ENCODE measurements around the gene JAZF1.
A peak's percentile ranks its signal among the peaks of the same experiment; 100 is the strongest.

Gene JAZF1

GRCh38 chr7:28106321-28106829, 74.2 kb downstream of the JAZF1 start:
- no peak for DNase-seq (ENCODE audit: low read depth)

GRCh38 chr7:28105234-28105633, 75.4 kb downstream of the JAZF1 start:
- no peak for DNase-seq (ENCODE audit: low read depth)

DNA sequence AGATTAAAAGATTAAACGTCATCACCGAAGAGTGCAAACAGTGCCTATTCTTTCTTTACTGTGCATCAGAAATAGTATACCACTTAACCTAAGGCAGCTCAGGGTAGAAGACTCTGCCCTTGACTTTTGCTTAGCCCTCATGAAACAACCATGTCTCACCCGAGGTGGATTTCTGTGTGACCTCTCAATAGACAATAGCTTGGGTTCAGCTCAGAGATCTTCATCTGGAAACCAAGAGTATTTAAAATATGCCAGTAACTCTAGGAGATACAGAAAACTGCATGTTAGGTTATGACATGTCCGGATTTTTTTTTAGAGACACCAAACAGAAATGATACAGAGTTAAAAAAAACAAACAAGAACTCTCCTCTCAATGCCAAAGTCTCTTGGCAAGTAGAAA, 75.8 kb downstream of the JAZF1 start:
- no peak for DNase-seq (ENCODE audit: low read depth)

DNA sequence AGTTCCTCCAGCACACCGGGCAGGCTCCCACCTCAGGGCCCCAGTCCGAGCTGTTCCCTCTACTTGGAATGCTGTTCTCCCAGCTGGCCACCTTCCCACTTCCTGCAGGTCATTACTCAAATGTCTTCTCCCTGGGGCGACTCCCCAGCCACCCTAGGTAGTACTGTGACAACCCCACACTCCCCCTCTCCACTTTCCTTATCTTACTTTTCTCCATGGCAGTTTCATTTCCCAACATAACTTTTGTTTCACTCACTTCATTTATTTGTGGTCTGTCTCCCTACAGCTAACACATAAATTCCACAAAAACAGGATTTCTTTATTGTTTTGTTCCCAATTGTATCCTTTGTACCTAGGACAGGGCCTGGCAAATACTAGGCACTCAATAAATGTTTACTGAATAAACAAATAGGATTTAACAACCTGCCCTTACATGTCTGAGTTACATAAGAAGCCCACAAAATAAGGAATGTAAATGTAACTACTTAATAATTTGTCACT, 76.5 kb downstream of the JAZF1 start:
- DNase-seq (ENCODE audit: low read depth), result no peak

GRCh38 chr7:28102797-28103196, 77.8 kb downstream of the JAZF1 start:
- no peak for DNase-seq (ENCODE audit: low read depth)

DNA sequence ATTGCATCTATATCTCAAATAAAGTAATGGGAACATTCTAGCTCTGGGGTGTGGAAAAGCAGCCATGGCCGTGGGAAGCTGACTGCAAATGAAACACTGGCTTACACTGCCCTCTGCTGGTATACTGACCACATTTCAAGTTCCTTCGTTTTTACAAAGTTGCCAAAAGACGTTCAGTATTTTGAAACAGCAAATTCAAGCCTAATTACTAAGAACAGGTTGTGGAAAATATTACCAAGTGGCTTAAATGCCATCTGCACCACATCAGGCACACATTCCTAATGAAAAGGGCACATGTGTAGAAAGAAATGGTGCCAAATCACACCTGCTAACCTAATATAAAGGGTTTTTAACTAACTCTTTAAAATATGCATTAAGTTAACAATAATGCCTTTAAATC, 83.9 kb downstream of the JAZF1 start:
- no peak for DNase-seq (ENCODE audit: low read depth)

DNA sequence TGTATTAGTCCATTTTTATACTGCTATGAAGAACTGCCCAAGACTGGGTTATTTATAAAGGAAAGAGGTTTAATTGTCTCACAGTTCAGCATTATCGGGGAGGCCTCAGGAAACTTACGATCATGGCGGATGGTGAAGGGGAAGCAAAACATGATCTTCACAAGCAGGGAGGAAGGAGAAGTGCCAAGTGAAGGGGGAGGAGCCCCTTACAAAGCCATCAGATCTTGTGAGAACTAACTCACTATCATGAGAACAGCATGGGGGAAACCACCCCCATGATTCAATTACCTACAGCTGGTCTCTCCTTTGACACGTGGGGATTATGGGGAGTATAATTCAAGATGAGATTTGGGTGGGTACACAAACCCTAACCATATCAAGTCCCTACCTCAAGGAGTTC, 85.4 kb downstream of the JAZF1 start:
- no peak for DNase-seq (ENCODE audit: low read depth)

DNA sequence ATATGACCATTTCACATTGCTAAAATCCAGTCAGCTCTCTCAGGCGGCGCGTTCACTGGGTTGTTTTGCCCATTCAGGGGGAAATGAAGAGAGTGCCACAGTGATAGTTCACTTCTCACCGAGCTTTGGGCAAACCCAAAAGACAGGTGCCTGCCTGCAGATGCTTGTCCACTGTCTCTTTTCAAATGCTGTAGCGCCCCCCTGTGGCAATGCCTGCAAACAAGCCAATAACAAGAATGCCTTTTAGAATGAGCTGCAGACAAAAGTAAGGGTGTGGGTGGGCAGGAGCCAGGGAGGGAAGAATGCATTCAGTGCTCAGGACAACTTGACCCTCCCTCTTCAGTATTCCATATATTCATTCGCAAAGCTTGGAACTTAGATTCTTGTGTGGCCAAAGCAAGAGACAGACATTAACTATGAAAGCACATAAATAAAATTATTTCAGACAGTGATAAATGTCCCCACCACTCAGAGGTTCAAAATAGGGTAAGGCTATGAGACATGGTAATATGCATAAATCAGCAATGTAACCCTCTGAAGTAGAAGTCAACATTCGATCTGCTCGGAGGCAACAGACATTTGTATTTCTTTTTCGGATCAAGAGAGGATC, 86.9 kb downstream of the JAZF1 start:
- DNase-seq (ENCODE audit: low read depth), result peak; percentile 46

GRCh38 chr7:28091190-28091589, 89.4 kb downstream of the JAZF1 start:
- DNase-seq (ENCODE audit: low read depth), result no peak

DNA sequence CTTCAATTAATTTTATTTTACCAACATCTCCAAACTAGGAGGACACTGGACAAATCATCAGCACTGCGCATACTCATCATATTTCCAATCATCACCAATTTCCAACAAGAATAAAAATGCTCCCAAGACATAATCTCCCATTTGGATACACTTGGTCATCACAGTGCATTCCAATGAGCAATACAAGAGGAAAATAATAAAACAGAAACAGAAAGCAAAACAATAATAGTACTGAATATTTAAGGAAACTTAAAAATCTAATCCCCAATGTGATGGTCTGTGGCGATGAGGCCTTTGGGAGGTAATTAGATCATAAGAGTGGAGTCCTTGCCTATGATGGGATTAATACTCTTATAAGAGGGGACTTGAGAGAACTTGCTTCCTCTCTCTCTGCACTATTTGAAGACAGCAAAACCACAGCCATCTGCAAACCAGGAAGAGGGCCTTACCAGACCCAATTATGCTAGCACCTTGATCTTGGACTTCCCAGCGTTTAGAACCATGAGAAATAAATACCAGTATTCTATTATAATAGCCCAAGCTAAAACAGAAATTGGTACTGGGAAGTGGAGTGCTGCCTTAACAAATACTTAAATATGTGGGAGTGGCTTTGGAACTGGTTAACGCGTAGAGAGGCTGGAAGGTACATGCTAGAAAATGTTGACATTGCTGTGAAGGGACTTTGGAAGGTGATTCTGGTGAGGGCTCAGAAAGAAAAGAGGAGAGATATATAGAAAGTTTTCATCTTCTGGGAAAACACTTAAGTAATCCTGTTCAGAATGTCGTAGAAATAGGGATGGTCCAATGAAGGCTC, 91.5 kb downstream of the JAZF1 start:
- DNase-seq (ENCODE audit: low read depth), result no peak

DNA sequence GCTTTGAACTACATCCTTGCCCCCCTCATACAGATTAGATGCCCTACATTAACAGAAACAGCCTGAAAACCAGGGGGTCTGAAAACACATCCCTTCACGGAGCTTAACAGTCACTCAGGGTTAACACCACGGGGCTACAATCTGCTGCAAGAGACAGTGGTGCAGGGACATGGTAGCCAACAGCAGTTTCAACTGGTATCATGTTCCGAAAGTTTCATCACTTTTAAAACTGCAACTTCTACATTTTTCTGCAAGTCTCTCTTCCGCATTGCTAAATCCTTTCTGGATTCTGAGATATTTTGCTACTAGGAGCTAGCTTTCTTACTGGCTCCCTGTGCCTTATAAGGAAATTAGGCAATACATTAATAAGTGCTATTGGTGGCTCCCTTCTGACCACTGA, 92.6 kb downstream of the JAZF1 start:
- DNase-seq (ENCODE audit: low read depth), result no peak

DNA sequence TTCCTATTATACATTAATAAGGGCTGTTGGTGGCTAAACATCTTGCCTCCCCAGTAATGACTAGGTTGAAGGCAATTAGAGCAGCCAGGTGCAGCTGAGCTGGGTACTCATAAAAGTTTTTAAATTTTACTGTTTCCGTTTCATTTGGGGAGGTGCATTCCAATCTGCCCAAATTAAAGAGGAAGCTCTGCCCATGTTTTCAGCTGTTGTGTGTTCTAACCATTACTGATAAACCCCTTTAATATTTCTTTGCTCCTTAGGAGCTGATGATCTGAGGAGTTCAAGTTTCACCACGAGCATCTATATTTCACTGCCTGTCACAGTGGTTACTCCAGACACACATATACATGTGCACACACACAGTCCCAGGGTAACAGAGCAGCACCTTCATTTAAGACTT, 94.4 kb downstream of the JAZF1 start:
- DNase-seq (ENCODE audit: low read depth), result no peak

- no peak for DNase-seq (ENCODE audit: low read depth)
These were observed 96.3 kb downstream of the JAZF1 start for GRCh38 chr7:28083998-28084985.

- no peak for DNase-seq (ENCODE audit: low read depth)
These were observed 97.2 kb downstream of the JAZF1 start for GRCh38 chr7:28083164-28083997.

DNA sequence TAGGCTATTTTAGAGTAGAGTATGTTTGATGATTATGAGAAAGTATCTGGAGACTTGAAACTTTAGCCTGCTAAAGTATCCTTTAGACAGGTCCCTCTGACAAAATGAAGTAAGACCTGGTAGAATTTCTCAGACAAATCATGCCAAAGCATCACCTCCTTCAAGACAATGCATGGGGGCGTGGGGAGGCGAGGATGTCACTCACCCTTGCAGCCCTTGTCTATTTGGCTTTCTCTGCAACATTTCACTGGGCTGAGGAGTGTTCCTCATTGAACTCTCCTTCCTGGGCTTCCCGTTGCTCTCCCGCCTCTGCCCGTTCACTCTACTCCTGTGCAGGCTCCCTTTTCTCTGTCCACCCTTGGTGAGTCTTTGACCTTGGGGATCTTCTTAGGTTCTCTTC, 98.5 kb downstream of the JAZF1 start:
- no peak for DNase-seq (ENCODE audit: low read depth)

DNA sequence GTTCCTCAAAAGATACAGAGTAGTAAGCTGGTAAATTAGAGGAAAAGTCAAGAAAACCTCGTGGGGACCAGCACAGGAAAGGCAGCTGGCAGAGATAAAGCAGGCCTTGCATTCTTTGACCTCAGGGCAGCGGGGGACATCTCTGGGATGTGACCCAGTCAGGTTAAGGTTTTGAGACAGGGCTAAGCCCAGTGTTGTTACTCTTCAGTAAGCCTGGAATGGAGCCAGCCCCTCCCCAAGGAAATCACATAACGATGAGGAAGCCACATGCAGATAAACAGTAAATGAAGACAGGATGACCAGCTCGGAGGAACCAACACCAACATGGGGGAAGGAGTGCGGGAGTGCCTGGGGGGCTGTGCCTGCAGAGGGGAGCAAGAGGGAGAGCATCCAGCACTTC, 99.6 kb downstream of the JAZF1 start:
- DNase-seq (ENCODE audit: low read depth), result no peak

DNA sequence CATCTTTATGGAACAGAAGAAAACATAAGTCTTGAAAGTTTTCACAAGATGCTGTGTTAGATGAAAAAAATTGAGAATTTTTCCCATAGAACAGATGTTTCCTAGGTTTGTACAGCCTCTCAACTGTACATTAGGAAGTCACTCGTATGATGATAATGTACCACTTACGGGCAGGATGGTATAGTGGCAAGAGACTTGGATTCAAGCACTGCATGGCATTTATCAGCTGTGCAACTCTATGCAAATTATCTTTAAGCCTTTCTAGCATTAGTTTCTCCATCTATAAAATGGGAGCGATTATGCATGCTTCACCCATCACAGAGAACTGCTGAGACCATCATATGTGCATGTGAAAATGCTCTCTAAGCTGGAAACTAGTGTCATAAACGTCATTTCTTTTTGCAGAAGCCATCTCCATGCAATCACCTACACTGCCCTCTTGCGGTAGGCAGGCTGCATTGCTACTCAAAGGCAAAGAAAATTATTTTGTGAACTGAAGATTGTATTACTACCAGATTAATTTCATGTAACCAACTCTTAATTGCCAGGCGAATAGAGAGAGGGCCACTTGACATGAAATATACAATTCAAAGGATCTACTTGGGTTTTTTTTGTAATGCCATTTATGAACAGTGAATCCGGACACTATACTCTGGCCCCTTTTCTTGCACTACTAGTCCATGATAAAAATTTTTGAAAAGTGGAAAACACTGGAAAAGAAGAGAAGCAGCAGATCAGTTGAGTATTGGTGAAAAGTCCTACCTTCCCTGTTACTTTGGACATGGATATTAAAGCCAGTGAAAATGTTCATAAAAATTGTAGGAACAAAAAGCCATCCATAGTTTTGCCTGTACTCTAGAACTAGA, 102.3 kb downstream of the JAZF1 start:
- DNase-seq (ENCODE audit: low read depth), result peak; percentile 13

- no peak for DNase-seq (ENCODE audit: low read depth)
These were observed 103.0 kb downstream of the JAZF1 start for GRCh38 chr7:28077616-28078015.

- no peak for DNase-seq (ENCODE audit: low read depth)
These were observed 104.0 kb downstream of the JAZF1 start for GRCh38 chr7:28076423-28077200.
